Astrocyte (in vitro differentiated cells and primary cell): ENCODE results near the gene SNX27.

Experiments
- EZH2 ChIP-seq: IDR thresholded peaks from 2 replicates; pipeline ENCODE4 v1.6.1; 2012; ENCODE audit warnings: mild to moderate bottlenecking, low read length, inconsistent platforms; ENCODE audit not compliant: insufficient read depth
- TF ChIP-seq, protein P1 (sequence below): IDR thresholded peaks from 2 replicates; pipeline ENCODE4 v1.5.1; 2011; ENCODE audit warnings: low read depth, mild to moderate bottlenecking, inconsistent platforms, low read length, moderate library complexity; ENCODE audit not compliant: insufficient read depth

- TF ChIP-seq, protein P1, sequence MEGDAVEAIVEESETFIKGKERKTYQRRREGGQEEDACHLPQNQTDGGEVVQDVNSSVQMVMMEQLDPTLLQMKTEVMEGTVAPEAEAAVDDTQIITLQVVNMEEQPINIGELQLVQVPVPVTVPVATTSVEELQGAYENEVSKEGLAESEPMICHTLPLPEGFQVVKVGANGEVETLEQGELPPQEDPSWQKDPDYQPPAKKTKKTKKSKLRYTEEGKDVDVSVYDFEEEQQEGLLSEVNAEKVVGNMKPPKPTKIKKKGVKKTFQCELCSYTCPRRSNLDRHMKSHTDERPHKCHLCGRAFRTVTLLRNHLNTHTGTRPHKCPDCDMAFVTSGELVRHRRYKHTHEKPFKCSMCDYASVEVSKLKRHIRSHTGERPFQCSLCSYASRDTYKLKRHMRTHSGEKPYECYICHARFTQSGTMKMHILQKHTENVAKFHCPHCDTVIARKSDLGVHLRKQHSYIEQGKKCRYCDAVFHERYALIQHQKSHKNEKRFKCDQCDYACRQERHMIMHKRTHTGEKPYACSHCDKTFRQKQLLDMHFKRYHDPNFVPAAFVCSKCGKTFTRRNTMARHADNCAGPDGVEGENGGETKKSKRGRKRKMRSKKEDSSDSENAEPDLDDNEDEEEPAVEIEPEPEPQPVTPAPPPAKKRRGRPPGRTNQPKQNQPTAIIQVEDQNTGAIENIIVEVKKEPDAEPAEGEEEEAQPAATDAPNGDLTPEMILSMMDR = no peak
- TF ChIP-seq EZH2 = no peak
Measured at GRCh38 chr1:151613282-151613780, 1.5 kb downstream of the SNX27 start.
